Endothelial cell of umbilical vein (primary cell): Measurements from ENCODE around the gene NFIA.

Source experiments
- EZH2 ChIP-seq: IDR thresholded peaks from 2 replicates; pipeline ENCODE4 v1.6.1; 2012; ENCODE audit warnings: borderline replicate concordance, low read depth, mild to moderate bottlenecking, moderate library complexity, low read length, inconsistent platforms; ENCODE audit not compliant: severe bottlenecking
- GATA2 ChIP-seq: IDR thresholded peaks from 2 replicates; pipeline ENCODE4 v1.7.0; 2011; ENCODE audit warnings: low read depth, mild to moderate bottlenecking, moderate library complexity, mixed read lengths, low read length; ENCODE audit not compliant: insufficient read length, insufficient read depth
- JUN ChIP-seq: IDR thresholded peaks from 2 replicates; pipeline ENCODE4 v1.6.1; 2011; ENCODE audit warnings: borderline replicate concordance, low read depth; ENCODE audit not compliant: insufficient read length, insufficient read depth
- MYC ChIP-seq: IDR thresholded peaks from one replicate; pipeline ENCODE4 v1.6.1; 2011; ENCODE audit warnings: mild to moderate bottlenecking, low read depth, low read length
- POLR2A ChIP-seq: IDR thresholded peaks from 2 replicates; pipeline ENCODE4 v1.6.1; 2012; ENCODE audit warnings: low read depth, mild to moderate bottlenecking, control low read depth, low read length
- POLR2AphosphoS5 ChIP-seq: IDR thresholded peaks from 2 replicates; pipeline ENCODE4 v1.6.1; 2012; ENCODE audit warnings: low read depth, mild to moderate bottlenecking, control low read depth, low read length, moderate library complexity; ENCODE audit not compliant: insufficient read depth
- TF ChIP-seq, protein P1 (sequence below): IDR thresholded peaks from 2 replicates; pipeline ENCODE4 v1.6.1; 2011; ENCODE audit not compliant: insufficient read depth, insufficient read length
- TF ChIP-seq, protein P2 (sequence below), 2 donors: IDR thresholded peaks; 1 replicate in 1 of 2; 2 replicates in 1 of 2; pipeline ENCODE4 v1.5.1; 2011; ENCODE audit warnings: low read length in 2 of 2, mild to moderate bottlenecking in 2 of 2, moderate library complexity in 2 of 2, control low read depth in 1 of 2, inconsistent platforms in 1 of 2, low read depth in 1 of 2; ENCODE audit not compliant: insufficient read depth in 1 of 2; ENCODE audit errors: extremely low read depth in 1 of 2

DNA sequence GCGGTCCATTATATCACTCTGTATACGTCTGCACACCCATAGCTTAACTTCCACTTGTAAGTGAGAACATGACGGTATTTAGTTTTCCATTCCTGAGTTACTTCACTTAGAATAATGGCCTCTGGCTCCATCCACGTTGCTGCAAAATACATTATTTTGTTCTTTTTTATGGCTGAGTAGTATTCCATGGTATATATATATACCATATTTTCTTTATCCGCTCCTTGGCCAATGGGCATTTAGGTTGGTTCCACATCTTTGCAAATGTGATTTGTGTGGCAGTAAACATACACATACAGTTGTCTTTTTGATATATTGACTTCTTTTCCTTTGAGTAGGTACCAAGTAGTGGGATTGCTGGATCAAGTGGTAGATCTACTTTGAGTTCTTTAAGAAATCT lies 245.1 kb downstream of the NFIA start:
- TF ChIP-seq EZH2 (no peak), POLR2A (no peak), GATA2 (no peak), MYC (no peak), JUN (no peak), POLR2AphosphoS5 (no peak)
- TF ChIP-seq, protein P1, sequence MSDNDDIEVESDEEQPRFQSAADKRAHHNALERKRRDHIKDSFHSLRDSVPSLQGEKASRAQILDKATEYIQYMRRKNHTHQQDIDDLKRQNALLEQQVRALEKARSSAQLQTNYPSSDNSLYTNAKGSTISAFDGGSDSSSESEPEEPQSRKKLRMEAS = no peak
- TF ChIP-seq, protein P2, sequence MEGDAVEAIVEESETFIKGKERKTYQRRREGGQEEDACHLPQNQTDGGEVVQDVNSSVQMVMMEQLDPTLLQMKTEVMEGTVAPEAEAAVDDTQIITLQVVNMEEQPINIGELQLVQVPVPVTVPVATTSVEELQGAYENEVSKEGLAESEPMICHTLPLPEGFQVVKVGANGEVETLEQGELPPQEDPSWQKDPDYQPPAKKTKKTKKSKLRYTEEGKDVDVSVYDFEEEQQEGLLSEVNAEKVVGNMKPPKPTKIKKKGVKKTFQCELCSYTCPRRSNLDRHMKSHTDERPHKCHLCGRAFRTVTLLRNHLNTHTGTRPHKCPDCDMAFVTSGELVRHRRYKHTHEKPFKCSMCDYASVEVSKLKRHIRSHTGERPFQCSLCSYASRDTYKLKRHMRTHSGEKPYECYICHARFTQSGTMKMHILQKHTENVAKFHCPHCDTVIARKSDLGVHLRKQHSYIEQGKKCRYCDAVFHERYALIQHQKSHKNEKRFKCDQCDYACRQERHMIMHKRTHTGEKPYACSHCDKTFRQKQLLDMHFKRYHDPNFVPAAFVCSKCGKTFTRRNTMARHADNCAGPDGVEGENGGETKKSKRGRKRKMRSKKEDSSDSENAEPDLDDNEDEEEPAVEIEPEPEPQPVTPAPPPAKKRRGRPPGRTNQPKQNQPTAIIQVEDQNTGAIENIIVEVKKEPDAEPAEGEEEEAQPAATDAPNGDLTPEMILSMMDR (IDR thresholded peaks at IDR 0.05; ENCODE audit: extremely low read depth in 1 of 2, insufficient read depth in 1 of 2, low read depth in 1 of 2, low read length in 2 of 2) = no peak
